HG02973 (cell line): Measurements from ENCODE around the gene ZFTA.
A peak's percentile ranks its signal among the peaks of the same experiment; 100 is the strongest.
"Not testable (repeated sequence)": the region's sequence is repeated elsewhere in the genome, so short reads cannot be mapped to it uniquely, and the experiment has no call there.

Experiments
- ATAC-seq: cut with Tn5 transposase; IDR thresholded peaks from one replicate; pipeline ENCODE4 v1.9.1; 2021; ENCODE audit warnings: moderate library complexity; ENCODE audit not compliant: unreplicated experiment

Gene ZFTA

DNA sequence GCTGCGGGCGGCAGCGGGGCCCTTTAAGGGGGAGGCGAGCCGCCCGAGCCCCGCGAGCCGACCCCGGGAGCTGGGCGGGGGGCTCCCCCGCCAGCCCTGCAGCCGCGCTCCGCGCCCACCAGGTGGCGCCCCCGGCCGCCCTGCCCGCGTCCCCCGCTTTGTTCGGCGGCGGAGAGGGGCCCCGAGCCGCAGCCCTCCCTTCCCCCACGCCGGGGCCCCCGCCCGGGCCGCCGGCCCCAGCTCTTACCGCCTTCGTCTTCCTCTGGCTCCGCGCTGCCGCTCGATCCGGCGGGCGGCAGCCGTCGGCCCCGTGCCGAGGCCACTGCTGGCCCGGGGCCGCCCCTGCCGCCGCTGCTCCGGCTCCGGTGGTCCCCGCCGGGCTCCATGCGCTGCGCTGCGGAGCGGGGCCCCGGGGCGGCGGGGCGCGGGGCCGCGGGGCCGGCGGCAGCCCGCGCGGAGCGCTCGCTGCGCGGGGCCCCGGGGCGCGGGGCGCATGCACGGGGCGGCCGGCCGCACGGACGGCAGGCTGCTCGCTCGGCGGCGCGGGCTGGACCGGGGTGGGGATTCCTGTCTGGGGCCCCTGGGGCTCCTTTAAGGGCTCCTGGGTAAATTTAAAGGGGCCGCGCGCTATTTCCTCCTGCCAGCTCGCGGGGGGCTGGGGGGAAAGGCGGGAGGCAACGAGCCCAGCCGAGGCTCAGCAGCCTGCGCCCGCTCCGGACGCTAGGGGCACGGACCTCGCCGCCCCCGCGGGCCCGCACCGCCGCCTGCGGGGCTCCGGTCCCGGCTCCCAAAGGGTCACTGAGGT, at the start of gene ZFTA:
Gene ZFTA (minus strand): TSS at position 539 of the 805 bp plus-strand sequence. CDS start 153 bp downstream, at position 386.
- ATAC-seq = no peak

DNA sequence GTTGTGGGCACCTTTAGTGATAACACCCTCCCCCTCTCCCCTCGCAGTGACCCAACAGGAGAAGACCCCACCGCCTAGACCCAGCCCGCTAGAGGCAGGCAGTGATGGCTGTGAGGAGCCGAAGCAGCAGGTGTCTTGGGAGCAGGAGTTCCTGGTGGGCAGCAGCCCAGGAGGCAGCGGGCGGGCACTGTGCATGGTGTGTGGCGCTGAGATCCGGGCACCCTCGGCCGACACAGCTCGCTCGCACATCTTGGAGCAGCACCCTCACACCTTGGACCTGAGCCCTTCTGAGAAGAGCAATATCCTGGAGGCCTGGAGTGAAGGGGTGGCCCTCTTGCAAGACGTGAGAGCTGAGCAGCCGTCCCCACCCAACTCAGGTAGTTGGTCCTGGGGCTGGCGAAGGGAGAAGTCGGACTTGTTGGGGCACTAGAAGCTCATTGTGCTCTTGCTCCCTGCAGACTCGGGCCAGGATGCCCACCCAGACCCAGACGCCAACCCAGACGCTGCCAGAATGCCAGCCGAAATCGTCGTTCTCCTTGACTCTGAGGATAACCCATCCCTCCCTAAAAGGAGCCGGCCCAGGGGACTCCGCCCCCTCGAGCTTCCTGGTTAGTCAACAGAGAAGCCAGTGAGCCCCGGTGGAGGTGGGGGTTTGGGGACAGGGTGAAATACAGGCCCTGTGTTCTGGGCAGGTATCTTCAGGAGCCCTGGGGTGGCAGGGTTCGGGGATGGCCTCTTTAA, 49.4 kb upstream of the ZFTA start:
- no peak for ATAC-seq

DNA sequence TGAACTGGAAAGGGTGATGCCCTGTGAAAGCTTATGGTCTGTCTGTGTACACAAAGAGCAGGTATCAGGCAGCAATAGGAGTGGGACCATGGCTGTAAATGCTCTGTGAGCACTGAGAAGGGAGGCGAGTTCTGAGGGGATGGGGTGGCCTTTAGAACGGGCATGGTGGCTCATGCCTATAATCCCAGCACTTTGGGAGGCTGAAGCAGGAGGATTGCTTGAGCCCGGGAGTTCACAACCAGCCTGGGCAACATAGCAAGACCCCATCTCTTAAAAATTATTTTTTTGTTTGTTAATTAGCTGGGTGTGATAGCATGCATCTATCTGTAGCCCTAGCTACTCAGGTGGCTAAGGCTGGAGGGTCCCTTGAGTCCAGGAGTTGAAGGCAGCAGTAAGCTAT, 48.2 kb upstream of the ZFTA start:
- ATAC-seq = no peak

DNA sequence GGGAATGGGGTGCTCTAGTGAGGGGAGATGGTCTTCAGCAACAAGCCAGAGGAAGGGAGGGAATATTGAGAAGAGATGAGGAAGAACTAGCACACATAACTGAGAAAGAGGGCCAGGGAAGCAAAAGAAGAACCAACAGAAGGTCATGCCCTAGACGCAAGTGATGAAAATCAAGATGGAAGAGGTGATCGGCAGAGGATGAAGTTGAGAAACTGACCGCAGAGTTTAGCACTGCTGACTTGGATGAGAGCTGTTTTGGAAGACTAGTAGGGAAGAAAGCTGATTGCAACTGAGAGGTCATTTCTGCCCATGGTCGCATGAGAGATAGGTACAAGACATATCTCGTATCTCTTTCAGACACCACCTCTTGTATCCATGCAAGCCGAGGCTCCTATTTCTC, 47.6 kb upstream of the ZFTA start:
- no peak for ATAC-seq

DNA sequence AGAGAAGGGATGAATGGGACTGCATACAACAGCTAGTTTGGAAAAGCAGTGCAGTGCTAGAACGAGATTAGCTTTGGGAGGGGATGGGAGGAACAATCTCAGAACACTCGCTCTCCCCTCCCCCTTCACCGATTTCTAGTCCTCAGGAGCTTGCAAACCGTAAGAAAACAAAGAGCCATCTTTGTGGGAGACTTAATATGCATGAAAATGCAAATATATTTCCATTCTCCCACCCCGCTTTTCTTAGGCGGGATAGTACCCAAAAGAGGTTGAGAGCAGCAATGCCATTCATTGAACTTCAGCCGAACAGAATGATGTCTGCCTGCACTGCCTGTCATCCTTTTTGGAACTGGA, 45.8 kb upstream of the ZFTA start:
- no peak for ATAC-seq

DNA sequence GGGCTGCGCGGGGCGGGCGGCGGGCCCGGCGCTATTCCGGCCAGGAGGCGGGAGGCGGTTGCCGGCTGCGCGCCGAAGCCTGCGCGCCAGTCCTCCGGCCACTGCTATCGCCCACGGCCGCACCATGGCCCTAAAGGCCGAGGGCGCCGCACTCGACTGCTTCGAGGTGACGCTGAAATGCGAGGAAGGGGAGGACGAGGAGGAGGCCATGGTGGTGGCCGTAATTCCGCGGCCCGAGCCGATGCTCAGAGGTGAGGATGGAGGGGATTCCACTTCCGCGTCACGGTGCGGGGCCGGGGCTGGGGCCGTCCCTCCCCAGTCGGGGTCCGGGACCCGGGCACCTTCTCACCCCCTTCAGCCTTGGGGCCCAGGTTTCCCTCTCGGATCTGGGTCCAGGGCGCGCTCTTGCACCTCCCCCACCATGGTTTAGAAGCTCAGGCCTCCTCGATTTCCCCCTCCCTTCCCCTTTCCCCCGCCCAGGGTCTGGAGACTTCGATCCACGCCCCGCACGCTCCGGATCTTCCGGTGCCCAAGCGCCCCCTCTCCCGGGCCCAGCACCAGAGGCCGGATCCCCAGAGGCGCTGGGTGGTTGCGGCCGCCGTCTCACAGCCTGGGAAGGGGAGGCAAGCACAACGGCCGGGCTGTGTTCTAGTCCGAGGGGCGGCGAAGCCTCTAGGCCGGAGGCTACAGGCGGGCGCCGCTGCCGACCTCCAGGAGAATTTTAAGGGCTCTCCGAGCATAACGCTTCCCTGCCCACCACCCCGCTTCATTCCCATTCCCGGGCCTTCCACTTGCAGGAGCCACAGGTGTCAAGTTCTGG, 45.2 kb upstream of the ZFTA start:
- ATAC-seq = peak; percentile 22

DNA sequence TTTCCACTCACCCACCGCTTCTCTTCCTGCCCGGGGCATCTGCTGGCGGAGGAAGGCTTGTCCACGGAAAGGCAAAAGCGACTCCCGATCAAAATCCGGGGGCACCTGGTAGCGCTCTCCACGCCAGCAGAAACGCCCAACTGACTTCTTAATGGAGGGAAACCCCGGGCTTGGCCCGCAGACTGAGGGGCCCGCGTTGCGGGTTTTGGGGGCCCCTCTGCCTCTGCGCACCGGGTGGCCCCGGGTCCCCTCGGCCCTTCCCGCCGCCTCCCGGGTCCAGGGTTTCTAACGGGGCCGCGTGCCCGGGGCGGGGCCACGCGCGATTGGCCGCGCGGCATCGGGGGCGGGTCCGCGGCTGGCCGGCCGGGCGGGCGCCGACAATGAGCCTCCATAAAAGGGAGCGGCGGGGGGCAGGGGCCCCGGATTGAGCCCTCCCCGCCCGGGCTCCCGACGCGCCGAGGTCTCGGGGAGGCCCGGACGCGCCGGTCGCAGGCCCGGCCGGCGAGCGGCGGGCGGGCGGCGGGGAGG, 44.5 kb upstream of the ZFTA start, which contains the start of gene SPINDOC:
Gene SPINDOC (plus strand): TSS at position 422 of the 528 bp plus-strand sequence. CDS start 231 bp downstream, outside the sequence.
- ATAC-seq = peak; percentile 77

DNA sequence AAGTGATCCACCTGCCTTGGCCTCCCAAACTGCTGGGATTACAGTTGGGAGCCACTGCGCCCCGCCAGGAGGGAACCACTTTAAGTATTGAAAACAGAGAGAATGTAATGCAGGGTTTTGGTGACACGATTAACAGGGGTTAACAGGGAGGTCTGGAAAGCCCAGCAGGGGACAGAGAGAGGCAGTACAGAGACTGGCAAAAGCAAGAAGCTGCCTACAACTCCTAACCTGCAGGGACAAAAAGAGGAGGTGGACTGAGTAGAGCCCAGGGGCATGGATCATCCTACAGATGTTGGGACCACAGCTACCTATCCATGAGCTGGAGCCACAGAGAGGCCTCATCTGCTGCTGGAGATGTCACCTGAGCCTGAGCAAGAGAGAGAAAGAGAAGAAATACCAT, 42.9 kb upstream of the ZFTA start:
- no peak for ATAC-seq

DNA sequence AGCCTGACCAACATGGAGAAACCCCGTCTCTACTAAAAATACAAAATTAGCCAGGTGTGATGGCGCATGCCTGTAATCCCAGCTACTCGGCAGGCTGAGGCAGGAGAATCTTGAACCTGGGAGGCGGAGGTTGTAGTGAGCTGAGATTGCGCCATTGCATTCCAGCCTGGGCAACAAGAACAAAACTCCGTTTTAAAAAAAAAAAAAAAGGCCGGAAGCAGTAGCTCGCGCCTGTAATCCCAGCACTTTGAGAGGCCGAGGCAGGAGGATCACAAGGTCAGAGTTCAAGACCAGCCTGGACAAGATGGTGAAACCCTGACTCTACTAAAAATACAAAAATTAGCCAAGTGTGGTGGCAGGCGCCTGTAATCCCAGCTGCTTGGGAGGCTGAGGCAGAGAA, 41.8 kb upstream of the ZFTA start:
- not testable (repeated sequence) for ATAC-seq

DNA sequence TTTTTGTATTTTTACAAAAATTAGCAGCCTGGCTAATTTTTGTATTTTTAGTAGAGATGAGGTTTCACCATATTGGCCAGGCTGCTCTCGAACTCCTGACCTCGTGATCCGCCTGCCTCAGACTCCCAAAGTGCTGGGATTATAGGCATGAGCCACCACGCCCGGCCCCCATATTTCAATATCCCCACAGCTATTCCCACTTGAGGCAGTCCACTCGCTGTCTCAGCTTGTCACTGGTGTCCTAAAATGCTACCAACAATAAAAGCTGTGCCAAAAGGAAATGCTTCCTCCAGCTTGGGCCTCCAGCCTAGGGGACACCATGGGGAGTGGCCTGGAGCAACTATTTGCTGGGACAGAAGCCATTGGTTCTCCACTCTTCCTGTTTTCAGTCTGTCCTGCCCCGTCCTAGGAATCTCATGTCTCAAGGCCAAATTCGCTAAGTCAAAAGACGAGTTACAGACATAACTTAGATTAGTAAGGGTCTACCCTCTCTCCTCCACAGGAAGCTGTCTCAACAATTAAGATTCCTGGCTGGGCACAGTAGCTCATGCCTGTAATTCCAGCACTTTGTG, 37.4 kb upstream of the ZFTA start:
- ATAC-seq = no peak

DNA sequence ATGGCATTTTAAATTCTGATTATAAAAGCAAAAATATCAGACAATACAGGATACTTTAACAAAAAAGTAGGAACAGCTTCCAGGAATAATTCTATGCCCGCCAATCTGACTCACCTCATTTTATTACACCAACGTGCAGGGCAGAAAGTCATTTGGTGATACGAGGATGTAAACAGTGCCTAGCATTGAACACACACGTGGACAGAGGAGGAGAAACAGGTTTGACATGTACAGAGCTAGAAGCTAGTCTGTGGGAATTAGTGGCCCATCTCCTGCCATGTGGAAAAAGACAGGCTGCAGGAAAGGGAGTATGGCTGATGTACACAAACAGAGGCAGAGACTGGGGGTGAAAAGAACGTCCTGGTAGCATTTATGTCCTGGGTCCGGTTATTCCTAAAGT, 35.7 kb upstream of the ZFTA start:
- ATAC-seq = no peak

DNA sequence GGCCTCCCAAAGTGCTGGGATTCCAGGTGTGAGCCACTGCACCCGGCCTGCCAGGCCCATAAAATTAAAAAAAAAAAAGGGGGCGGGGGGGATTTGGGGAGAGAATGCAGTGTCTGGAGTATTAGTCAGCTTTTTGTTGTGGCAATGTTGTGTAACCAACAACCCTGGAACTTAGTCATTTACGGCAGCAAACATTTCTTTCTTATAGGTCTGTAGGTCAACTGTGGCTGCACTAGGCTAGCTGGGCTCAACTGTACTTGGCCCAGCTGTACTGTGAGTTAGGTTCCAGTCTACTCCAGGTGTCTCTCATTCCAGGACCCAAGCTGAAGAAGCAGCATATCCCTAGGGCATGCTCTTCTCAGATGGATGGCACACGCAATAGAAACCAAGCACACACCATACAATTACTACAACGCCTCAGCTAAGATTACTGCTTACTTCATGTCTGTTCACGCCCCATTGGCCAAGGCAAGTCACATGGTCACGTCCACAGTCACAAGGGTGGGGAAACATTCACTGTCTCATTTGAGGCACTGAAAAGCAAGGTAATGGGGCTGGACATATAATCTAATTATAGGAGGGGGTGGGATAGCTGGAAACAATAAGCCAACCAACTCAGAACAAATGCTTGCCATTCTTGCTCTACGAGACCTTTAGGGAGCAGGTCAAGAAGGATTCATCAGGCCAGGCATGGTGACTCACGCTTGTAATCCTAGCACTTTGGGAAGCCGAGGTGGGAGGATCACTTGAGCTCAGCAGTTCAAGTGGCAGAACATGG, 34.3 kb upstream of the ZFTA start:
- no peak for ATAC-seq

DNA sequence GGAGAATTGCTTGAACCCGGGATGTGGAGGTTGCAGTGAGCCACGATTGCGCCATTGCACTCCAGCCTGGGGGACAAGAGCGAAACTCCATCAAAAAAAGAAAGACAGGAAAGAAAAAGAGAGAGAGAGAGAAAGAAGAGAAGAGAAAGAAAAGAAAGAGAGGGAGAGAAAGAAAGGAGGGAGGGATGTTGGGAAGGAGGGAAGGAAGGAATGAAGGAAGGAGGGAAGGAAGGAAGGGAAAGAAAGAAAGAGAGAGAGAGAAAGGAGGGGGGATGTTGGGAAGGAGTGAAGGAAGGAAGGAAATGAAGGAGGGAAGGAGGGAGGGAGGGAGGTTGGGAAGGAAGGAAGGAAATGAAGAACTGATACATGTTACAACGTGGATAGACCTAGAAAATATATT, 32.3 kb upstream of the ZFTA start:
- no peak for ATAC-seq

DNA sequence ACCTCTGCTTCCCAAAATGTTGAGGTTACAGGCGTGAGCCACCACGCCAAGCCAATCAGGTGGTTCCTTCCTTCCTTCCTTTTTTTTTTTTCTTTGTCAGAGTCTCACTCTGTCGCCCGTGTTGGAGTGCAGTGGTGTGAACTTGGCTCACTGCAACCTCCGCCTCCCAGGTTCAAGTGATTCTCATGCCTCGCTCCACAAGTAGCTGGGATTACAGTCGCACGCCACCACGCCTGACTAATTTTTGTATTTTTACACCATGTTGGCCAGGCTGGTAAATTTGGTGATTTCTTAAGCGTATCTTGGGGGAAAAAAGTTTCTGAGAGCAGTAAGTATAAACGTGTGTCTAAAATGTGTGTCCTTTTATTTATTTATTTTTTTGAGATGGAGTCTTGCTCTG, 26.5 kb upstream of the ZFTA start:
- ATAC-seq = no peak

DNA sequence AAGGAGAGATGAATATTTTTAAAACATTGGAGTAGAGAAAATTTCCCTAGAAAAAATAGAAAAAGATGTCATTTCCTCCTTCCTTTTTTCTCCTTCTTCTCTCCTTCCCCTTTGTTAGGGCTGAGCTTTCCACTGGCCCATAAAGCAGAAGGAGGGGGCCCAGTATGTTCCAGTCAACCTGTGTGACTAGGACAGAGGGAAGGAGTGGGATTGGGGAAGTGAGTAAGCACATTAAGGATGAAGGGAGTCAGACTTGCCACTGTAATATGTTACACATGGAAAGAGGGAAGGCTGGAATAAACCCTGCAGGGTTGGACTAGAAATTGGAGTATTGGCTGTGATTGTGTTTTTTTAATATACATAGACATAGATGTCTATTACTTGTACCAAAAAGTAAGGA, 24.6 kb upstream of the ZFTA start:
- no peak for ATAC-seq

DNA sequence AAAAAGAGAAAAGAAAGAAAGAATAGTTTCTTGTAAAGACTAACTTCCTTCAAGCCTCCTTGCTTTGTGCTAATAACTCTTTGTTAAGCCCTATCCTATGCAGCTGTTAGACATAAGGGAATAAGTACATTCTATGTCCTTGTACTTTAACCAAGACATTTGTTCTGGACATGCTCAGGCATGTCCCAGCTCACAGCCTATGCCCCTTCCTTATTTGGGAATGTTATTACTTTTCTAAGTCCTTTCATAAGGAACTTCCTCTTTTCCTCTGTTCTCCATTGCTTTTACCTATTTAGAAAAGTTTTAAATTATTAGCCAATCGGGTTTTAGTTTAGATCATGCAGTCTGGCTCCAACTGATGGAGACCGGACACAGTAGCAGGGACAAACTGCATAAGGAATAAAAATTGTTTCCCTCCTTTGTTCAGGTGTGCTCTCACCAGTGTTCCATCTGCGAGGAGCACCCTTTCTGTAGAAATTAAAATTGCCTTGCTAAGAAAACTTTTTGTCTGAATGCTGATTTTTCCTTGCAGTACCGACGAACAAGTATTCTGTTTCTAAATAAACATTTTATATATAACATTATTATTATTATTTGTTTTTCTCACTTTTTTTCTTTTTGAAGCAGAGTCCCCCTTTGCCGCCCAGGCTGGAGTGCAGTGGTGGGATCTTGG, 23.1 kb upstream of the ZFTA start:
- no peak for ATAC-seq

DNA sequence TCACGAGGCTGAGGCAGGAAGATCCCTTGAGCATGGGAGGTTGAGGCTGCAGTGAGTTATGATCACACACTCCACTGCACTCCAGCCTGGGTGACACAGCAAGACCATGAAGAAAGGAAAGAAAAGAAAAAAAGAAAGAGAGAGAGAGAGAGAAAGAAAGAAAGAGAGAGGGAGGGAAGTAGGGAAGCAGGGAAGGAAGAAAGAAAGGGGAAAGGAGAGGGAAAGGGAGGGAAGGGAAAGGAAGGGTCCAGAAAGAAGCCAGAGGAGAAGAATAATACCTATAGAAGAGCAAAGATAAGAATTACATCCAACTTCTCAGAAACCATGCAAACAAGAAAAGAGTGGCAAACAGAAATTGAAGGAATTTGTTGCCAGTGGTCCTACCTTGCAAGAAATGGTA, 17.2 kb upstream of the ZFTA start:
- ATAC-seq = no peak

DNA sequence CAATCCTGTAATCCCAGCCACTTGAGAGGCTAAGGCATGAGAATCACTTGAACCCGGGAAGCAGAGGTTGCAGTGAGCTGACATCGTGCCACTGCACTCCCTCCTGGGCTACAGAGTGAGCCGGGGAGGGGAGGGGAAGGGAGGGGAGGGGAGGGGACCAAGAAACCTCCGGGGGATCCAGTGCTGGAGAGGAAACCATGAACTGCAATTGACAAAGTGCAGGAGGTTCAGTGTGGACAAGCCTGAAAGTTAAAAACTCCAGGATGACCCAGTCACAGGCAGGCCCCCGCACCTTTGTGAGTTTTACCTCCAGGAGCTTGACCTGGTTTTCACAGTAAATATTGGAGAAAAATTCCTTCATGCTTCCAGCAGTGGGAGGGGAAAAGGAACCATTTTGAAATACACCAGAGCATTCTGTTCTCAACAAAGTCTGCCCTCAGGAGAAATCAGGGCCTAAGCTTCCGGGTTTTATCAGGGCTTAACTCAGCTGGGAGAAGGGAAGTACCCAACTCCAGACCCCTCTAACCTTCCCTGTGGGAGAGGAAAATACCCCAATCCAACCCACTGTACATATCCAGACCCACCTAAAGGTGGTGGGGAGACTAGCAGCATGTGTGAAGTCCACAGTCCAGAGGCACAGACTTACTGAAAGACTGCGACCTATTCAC, 15.5 kb upstream of the ZFTA start:
- ATAC-seq = no peak

DNA sequence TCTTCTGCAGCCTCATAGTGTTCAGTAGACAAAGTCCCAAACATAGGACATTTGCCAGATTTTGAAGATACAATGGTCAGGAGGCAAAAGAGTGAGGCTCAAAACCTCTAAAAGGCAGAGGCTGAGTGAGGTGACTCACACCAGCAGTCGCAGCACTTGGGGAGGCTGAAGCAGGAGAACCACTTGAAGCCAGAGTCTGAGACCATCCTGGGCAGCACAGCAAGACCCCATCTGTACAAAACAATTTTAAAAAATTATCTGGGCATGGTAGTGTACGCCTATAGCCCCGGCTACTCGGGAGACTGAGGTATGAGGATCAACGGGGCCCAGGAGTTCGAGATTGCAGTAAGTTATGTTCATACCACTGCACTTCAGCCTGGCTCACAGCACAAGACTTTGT, 14.2 kb upstream of the ZFTA start:
- ATAC-seq = no peak
